GM18870 (cell line): ENCODE results near the gene KRT78.
"Not testable (repeated sequence)": the region's sequence is repeated elsewhere in the genome, so short reads cannot be mapped to it uniquely, and the experiment has no call there.

Source experiments
- ATAC-seq: cut with Tn5 transposase; IDR thresholded peaks from one replicate; pipeline ENCODE4 v1.9.1; 2021; ENCODE audit warnings: moderate library complexity; ENCODE audit not compliant: unreplicated experiment

Gene KRT78

DNA sequence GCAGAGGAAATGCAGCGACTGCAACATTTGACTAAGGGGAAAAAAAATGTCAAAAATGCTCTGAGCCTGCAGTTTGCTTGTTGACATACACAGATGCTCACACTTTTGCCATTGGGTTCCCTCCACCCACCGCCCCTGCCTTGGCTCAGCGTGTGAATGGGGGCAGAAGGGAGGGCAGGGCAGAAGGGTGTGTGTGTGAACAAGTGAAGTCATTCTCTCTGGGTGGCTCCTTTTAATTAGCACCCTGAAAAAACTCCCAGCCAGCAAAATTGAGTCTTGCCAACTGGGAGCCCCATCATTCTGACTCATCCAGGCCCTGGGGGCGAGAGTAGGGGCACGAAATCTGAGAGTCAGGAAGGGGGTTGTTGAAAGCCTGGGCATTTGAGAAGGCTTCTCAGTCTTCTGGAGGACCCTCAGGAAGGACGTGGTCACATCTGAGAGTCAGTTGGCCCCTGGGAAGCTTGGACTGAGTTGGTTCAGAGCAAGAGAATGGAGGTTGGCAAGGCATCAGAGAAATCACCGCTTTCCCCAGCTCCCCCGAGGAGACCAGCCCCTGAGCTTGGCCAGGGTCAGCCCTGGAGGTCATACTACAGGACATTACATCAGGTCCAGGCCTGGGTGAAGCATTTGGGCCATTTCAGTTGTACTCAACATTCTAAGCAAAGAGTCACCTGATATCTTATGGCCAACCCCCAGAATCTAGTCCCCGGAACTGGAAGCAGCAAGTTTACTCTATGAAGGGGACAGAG is 22.7 kb upstream of the KRT78 start:
- no peak for ATAC-seq

DNA sequence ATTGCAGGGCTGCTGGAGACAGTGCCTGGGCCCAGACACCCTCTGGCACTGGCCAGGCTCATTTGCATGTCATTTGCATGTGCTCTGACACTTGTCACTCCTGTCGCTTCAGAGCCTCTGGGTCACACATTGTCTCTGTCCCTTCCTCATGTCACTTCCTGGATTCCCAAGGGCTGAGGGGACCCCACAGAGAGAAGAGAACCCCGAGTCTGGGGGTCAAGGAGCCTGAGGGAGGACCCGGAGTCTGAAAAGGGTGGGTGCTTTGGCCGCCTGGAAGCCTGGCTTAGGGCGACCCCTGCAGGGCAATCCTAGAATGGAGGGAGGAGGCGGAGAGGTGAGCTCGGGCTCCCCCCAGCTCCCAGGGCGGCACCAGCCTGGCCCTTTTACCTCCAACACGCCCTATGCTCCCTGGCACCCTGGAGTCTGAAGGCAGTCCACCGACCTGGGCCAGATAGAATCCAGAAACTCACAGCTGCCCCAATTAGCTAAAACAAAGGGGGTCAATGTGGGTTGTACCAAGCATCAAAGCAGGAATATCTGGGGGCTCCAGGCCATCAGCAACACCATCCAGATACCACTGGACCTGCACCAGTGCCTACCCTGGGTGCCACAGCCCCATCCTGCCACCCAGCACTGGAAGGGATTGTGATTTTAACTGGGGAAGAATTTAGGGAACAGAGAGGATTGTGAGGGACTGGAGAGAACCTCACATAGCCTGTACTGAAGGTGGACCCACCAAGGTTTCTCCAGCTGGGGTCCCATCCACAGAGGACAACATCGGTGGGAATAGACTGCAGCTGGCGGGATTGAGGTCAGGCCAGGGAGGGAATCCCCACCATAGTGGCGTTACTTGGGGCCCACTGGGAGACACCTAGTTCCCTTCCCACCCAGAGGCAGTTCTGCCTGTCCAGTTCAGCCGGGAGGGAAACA is 21.8 kb upstream of the KRT78 start:
- ATAC-seq = peak; percentile 58

DNA sequence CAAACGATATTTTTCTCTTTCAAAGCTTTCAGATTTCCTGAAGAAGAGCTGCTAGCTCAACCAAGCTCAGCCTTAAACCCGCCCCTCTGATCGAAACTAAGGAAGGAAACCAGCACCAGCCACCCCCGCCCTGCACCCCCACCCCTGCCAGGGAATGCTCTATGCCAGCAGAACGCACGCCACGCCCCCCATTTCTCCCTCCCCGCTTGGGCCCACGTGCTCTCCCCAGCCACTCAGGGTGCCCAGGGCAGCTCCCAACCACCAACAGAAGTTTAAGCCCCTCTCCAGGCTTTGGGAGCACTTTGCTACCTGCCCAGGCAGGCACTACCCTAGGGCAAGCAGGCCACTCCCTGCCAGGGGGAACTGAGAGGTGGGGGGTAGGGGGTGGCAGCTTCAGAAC is 18.8 kb upstream of the KRT78 start:
- ATAC-seq = no peak

DNA sequence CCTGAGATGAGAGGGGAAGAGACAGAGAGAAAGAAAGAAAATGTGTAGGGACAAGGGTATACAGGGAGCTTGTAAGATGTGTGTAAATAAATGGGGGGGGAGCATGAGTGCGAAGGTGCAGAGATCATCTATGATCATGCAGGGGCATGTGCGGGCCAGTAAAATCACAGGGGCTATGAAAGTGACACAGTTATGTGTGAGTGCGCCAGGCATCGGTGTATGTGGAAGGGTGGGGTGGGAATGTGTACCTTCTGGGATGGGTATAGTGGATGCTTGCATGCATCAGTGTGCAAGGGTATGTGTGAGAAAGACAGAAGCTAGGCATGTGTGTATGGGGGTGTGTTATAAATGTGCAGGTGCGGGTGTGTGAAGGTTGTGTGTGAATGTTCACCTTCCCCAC is 18.4 kb upstream of the KRT78 start:
- ATAC-seq = no peak

DNA sequence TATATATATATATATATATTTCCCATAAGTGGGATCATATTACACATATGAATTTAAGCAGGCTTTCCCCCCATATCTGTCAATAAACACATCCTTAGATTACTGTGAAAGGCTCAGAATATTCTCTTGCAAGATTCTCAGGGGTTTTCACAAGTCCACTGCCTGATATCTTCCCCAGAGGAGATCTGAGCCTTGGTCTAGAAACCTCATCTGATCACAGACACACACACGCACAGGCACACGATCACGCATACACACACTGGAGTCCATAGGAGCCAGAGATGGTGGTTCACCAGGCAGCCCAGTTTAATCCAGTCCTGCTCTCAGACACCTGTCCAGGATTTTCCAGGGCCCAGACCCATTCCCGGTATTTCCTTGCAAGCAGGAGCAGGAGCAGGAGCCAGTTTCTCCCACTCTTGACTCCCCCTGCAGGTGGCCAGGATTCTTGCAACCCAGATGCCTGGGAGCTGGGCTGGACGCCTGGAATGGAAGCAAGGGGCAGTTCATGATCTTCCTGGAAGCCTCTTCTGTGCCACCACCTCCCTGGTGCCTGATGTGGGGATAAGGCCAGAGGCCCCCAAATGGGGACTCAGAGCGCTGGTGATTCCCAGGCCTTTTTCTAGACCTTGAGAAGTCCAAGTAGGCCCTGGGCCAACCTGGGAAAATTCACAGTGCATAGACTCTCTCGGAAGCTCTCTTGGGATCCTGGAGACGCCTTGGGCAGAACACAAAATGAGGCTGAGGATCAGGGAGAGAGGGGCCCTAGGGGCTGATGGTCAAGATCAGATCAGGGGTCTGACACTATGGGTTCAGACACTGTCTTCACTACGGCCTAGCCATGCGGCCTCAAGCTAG is 16.5 kb upstream of the KRT78 start:
- no peak for ATAC-seq

DNA sequence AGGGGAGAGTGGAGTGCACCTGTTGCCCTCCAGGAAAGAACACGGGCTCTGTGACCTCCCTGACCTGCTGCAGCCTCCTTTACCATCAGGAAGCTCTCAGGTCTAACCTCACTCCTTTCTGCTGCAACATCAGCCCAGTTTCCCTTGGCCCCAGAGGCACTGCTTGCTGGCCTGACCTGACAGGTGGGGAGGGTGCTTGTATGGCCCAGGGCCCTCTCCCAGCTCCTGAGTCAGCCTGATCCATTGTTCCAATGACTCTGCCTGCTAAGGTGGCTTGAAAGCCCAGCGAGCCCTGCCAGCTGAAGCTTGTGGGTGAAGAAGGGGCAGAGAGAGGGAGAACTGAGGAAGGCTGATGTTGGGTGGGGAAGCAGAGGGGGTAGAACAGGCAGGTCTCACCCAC is 13.2 kb upstream of the KRT78 start:
- no peak for ATAC-seq

DNA sequence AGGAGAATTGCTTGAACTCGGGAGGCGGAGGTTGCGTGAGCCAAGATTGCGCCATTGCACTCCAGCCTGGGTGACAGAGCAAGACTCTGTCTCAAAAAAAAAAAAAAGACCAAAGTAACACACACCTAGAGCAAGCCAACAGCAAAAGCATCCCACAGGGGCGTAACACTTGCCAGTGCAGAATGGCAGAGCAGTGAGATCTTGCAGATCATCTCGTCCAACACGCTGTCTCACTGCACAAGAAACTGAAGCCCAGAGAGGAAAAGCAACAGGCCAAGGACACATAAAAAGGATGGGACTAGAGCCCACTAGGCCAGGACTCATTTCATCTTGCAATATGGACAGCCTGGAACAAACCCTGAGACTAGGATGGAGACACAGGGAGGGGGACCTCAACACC is 12.7 kb upstream of the KRT78 start:
- ATAC-seq = no peak

DNA sequence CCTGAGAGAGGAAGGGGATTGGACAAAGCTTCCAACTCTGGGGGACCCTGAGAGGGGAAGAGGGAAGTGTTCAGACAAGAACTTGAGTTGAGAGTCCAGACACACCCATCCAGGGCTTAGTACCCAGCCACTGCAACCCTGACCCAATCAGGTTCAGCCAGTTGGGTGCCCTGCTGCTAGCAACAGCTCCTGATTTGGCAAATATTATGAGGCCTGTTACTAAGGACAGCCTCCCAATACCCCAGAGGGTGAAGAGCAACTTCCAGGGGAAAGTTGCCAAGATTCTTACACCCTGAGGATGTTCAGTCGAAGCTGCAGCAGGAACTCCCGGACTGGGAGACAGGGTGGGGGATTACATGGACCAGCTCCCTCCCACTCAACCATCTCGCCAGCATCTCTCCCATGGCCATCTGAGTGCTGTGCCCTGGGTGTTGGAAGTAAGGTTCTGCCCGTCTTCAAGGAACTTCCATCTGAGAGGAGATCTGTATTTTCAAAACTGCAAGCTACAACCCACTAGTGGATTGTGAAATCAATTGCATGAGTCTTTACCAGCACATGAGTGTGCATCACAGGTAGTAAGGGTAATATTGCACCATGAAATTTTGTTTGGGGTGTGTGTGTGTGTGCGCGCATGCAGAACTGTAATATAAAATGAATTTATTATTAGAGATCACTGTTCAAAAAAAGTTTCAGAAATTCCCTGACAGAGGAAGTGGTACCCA is 11.5 kb upstream of the KRT78 start:
- no peak for ATAC-seq

DNA sequence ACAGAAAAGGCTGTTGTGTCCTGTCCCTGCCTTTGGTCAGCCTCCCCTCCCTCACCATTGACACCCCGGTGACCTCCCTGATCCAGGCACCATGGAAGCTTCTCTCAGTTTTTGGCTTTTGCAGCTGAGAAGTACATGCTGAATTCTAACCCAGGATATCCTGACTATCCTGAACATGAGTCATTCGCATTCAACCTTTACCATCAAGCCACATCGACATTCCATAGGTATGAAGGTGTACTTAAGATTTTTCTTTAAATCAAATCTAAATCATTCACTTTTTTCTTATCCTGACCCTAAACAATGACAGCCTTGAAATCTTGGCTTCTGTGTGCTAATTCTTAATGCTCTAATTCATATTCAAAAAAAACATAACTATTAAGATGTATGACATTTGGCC is 8.7 kb upstream of the KRT78 start:
- no peak for ATAC-seq

DNA sequence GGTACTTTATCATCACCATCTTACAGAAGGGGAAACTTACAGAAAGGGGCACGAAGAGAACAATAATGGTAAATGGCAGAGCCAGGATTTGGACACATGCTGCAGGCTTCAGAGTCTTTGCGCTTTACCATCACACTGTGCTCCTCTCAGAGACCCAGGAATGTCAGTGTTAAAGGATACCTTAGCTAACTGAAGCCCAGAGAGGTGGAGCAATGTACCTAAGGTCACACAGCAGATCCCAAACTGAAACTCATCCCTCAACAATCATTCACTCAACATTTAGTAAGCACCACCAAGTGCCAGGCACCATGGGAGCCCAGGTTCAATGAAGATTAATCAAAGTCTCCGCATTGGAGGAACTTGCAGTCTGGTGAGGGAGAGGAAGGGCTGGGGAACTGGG is 8.0 kb upstream of the KRT78 start:
- no peak for ATAC-seq

DNA sequence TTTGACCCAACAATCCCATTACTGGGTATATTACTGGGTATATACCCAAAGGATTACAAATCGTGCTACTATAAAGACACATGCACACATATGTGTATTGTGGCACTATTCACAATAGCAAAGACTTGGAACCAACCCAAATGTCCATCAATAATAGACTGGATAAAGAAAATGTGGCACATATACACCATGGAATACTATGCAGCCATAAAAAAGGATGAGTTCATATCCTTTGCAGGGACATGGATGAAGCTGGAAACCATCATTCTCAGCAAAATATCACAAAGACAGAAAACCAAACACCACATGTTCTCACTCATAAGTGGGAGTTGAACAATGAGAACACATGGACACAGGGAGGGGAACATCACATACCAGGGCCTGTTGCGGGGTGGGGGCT is 7.3 kb upstream of the KRT78 start:
- not testable (repeated sequence) for ATAC-seq

DNA sequence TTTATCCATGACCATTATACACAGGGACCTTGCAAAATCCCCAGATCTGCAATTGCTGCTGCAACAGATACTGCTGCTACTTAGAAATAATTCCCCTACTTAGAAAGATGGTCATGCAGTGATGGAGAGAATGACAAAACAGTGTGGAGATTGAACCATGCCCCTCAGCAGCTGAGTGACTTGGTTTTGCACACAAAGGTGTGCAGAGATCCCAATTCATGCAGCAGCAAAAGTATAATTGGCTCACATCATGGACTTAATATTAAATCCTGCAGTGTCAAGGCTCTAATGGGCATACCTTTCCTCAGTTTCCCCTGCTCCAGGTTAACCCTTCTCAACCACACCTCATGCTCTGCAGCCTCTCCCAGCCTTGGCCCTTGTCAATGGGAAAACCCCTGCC is 3.0 kb upstream of the KRT78 start:
- no peak for ATAC-seq

DNA sequence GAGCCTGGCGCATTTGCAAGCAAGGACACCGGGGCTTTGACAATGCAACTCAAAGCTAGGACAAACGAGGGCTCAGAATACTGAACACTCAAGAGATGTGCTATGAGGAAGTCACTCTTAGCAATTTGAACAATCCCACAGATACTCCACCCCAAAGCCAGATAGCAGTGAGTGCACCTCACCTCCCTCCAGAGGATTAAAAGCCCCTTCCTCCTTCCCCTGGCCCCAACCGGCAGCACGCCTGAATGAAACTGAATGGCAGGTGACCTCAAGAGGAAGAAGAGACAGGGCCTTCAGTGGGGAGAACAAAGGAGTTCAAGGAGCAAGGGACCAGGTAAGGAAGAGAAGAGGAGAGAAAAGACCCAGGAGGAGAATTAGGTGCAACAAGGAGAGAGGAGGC is 1.9 kb upstream of the KRT78 start:
- ATAC-seq = no peak

DNA sequence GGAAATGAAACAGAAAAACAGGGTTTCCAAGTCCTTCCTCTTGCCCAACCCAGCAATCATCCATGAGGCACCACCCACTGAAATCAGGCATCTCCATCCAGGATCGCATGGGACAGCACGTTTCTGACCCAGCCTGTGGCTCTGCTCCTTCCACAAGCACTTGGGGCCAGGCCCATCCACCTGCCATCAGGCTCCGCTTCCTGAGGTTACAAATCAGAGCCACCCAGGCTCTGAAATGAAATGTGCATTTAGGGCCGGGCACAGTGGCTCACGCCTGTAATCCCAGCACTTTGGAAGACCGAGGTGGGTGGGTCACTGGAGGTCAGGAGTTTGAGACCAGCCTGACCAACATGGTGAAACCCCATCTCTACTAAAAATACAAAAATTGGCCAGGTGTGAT is 717 bp upstream of the KRT78 start:
- ATAC-seq = no peak

DNA sequence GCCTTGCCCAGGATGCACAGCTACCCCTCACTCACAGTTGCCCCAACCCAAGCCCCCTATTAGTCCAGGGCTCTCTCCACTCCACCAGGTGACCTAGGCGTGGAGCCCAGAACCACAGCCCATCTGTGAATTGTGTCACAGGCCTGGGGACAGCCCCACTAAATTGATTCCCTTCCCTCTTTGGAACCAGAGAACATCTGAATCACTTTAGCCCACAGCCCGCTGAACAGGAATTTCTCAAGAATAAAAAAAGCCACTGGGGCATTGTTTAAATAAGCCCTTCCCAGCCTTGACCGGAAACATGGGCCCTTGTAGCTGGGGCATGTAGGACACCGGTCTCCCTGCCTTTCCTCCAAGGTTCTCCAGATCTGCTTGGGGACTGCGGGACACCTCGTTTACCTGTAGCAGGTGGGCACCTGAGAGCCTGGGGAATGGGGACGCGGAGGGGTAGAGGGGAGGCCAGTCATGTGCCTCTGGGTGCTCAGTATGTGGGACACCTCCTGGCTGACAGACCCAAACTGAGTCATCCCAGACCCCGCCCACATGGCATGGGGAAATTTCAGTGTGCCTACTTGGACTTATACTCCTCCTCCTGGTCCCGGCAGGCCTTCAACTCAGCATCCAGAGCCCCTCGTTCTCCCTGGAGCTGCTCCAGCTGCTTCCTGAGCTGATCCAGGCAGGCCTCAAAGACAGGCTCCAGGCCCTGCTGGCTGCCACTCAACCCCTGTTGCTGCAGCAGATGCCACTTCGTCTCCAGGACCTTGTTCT is 1.3 kb downstream of the KRT78 start:
- no peak for ATAC-seq

DNA sequence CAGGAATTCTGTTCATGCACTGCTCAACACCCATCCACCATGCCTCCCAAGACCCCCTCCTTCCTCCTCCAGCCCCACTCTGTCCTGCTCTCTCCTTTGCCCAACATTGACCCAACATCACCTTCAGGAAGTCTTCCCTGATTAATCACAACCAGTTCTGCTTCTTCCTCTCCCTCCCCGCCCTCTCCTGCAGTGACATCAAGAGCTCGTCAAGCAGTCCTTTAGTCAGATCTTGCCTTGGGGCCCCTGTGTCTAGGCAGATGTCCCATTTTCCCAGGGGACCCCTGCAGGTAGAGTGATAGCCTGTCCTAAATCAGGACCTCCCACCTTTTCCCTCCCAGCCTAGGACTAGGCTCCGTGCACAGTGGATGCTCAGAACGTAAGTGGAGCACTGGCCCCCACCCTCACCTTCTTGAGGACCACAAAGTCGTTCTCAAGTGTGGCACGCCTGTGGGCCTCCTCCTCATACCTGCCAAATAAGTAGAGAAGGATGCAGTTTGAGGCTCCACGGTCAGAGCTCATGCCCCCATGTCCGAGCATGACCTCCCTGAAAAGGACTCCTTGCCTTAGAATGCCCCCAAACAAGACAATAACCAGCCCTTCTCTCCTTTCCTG is 2.3 kb downstream of the KRT78 start:
- ATAC-seq = no peak

DNA sequence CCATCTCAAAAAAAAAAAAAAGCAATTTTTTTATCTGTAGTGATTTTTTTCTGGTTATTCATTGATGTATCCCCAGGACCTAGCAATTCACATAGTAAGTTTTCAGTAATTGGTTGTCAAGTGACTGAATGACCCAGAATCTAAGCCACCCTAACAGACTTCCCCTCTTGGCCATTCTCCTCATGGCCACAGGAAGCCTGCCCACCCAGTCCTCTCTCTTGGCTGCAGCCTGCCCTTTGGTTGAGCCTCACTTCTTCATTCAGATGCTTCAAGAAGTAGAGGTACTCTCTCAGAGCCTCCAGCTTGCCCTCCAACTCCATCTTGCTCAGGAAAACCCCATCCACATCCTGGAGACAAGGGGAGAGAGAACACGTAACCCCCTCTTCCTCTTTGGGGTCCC is 2.8 kb downstream of the KRT78 start:
- ATAC-seq = no peak

DNA sequence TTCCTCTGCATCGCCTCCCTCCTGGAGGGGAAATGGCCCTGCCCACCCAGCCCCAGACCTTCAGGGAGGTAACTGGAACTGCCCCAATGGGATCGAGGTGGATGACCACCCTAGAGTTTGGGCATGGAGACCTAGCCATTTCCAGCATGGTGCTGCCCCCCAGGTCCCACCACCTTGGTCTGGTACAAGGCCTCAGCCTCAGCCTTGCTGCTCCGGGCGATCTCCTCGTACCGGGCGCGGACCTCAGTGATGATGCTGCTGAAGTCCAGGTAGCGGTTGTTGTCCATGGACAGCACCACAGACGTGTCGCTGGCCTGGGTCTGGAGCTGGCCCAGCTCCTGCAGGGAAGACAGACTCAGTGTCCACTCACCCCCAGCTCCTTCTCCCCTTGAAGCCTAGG is 4.4 kb downstream of the KRT78 start:
- ATAC-seq = no peak

DNA sequence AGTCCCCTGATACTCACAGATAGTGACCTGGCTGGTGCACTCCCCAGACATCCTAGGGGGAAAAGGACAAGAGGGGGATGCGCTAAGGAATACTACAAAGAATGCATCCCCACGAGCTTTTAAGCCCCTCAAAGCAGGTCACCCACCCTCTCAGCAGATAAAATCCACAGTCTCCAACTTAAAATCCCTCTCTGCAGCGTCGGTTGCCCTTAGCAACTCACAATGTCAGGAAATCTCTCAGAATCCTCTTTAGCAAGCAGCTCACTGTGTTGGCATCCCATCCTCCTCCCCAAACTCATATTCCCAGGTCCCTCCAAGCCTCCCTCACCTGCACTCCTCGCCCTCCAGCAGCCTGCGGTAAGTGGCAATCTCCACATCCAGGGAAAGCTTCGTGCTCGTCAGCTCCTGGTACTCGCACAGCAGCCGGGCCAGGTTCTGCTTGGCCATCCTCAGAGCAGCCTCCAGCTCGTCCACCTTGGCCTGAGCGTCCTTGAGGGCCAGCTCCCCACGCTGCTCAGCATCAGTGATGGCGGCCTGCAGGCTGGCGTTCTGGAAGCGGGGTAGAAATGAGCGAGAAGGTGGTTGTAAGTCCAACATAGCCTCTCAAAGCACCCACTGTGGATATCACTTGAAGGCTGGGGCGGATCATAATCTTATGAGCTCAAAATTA is 9.2 kb downstream of the KRT78 start:
- no peak for ATAC-seq
